Epithelial cell of esophagus (primary cell): ENCODE results near the gene RPL7L1.
A peak's percentile ranks its signal among the peaks of the same experiment; 100 is the strongest.
"Not testable (repeated sequence)": the region's sequence is repeated elsewhere in the genome, so short reads cannot be mapped to it uniquely, and the experiment has no call there.

Source experiments
- DNase-seq: peaks from one replicate; pipeline ENCODE4 v3.0.0; 2010; ENCODE audit warnings: low read depth
- H3K4me3 ChIP-seq: 2 replicates; pipeline ENCODE4 v1.5.1; 2011; ENCODE audit warnings: mild to moderate bottlenecking, low read length, control low read depth
- CTCF ChIP-seq: IDR thresholded peaks from 2 replicates; pipeline ENCODE4 v1.5.1; 2011; ENCODE audit warnings: low read depth, mild to moderate bottlenecking, low read length, control low read depth, inconsistent platforms; ENCODE audit not compliant: insufficient read depth; ENCODE audit errors: missing control alignments

Gene RPL7L1

GRCh38 chr6:42891199-42891722 lies 11.8 kb downstream of the RPL7L1 start:
- no peak for TF ChIP-seq CTCF
- DNase-seq = no peak
- peak overlapping the region; percentile 86 for H3K4me3 ChIP-seq

- not testable (repeated sequence) for DNase-seq
These were observed 14.8 kb downstream of the RPL7L1 start for GRCh38 chr6:42894041-42894828.

GRCh38 chr6:42896178-42896719 lies 16.8 kb downstream of the RPL7L1 start:
- H3K4me3 ChIP-seq = no peak overlapping the region
- no peak for TF ChIP-seq CTCF
- DNase-seq = no peak

More at GRCh38 chr6:42894041-42894828, 14.8 kb downstream of the RPL7L1 start:
- H3K4me3 ChIP-seq = not testable (repeated sequence)

GRCh38 chr6:42898891-42899361 lies 19.5 kb downstream of the RPL7L1 start:
- DNase-seq = peak; percentile 66
- no peak overlapping the region for H3K4me3 ChIP-seq
- TF ChIP-seq CTCF = peak; percentile 59

- no peak overlapping the region for H3K4me3 ChIP-seq
- TF ChIP-seq CTCF = no peak
- no peak for DNase-seq
These were observed 20.5 kb downstream of the RPL7L1 start for GRCh38 chr6:42899871-42900270.

GRCh38 chr6:42901538-42901957 lies 22.1 kb downstream of the RPL7L1 start:
- peak; percentile 77 for TF ChIP-seq CTCF
- peak; percentile 84 for DNase-seq
- no peak overlapping the region for H3K4me3 ChIP-seq

- not testable (repeated sequence) for H3K4me3 ChIP-seq, DNase-seq
These were observed 23.2 kb downstream of the RPL7L1 start for GRCh38 chr6:42902429-42903263.
